Putamen (tissue), 1 donor: Measurements from ENCODE around the gene CFAP97D1.
"Not testable (repeated sequence)": the region's sequence is repeated elsewhere in the genome, so short reads cannot be mapped to it uniquely, and the experiment has no call there.

Source experiments
- DNase-seq: peaks from one replicate; pipeline ENCODE4 v3.0.0-alpha.2; 2016; ENCODE audit warnings: low spot score

Gene CFAP97D1

GRCh38 chr17:43768382-43768781 lies 11.9 kb upstream of the CFAP97D1 start:
- no peak for DNase-seq

- DNase-seq: no peak
These were observed 11.3 kb upstream of the CFAP97D1 start for GRCh38 chr17:43768943-43769342.

GRCh38 chr17:43769426-43769825 lies 10.8 kb upstream of the CFAP97D1 start:
- no peak for DNase-seq

- DNase-seq: no peak
These were observed 10.4 kb upstream of the CFAP97D1 start for GRCh38 chr17:43769859-43770258.

GRCh38 chr17:43770957-43771356 lies 9.3 kb upstream of the CFAP97D1 start:
- DNase-seq: no peak

- no peak for DNase-seq
These were observed 8.8 kb upstream of the CFAP97D1 start for GRCh38 chr17:43771463-43771862.

GRCh38 chr17:43772877-43773648 lies 7.2 kb upstream of the CFAP97D1 start:
- DNase-seq: no peak

GRCh38 chr17:43774304-43775250 lies 5.7 kb upstream of the CFAP97D1 start:
- DNase-seq: no peak

- DNase-seq: peak; percentile 87
These were observed 1.7 kb upstream of the CFAP97D1 start, which contains the start of gene DUSP3 for GRCh38 chr17:43778337-43779144. Gene DUSP3, minus strand, starts transcription at chr17:43778977. Its CDS starts 53 bp downstream, at chr17:43778924.

- no peak for DNase-seq
These were observed 800 bp upstream of the CFAP97D1 start for GRCh38 chr17:43779145-43780125.

- DNase-seq: no peak
These were observed 2.9 kb downstream of the CFAP97D1 start for GRCh38 chr17:43782913-43783680.

- no peak for DNase-seq
These were observed 3.8 kb downstream of the CFAP97D1 start for GRCh38 chr17:43784068-43784467.

GRCh38 chr17:43784628-43785101 lies 4.4 kb downstream of the CFAP97D1 start:
- peak; percentile 72 for DNase-seq

GRCh38 chr17:43787728-43788127 lies 7.5 kb downstream of the CFAP97D1 start:
- no peak for DNase-seq

GRCh38 chr17:43788540-43788939 lies 8.3 kb downstream of the CFAP97D1 start:
- DNase-seq: no peak

- no peak for DNase-seq
These were observed 9.2 kb downstream of the CFAP97D1 start for GRCh38 chr17:43789482-43789881.

GRCh38 chr17:43790311-43790940 lies 10.2 kb downstream of the CFAP97D1 start:
- no peak for DNase-seq

GRCh38 chr17:43791589-43791988 lies 11.4 kb downstream of the CFAP97D1 start:
- DNase-seq: no peak

GRCh38 chr17:43792668-43793067 lies 12.4 kb downstream of the CFAP97D1 start:
- DNase-seq: not testable (repeated sequence)
